H1 (cell line): ENCODE data around the gene PPP2R3C. TPM values are rescaled to one million over a fixed set of nuclear protein-coding genes. Genes with fewer than 3 reads are reported as not detected.

Experiments
- CTCF ChIA-PET: fragments of 300-600 bp; sonication (Branson Sonifier 250); formaldehyde crosslinking; loops from one replicate; lab custom pipeline; 2021; ENCODE audit not compliant: partially characterized antibody; lab: Charles Lee
- POLR2A ChIA-PET: fragments of 300-600 bp; sonication (Branson Sonifier 250); formaldehyde crosslinking; loops from one replicate; lab custom pipeline; 2021; ENCODE audit warnings: inconsistent platforms; ENCODE audit not compliant: partially characterized antibody; lab: Charles Lee
- DNase-seq, 2 experiments: peaks; one replicate each; pipeline versions ENCODE4 v3.0.0 to v3.0.0-alpha.2; 2010 to 2022; ENCODE audit warnings: low spot score in 2 of 2, low read depth in 1 of 2, mixed read lengths in 1 of 2
- FAIRE-seq: peaks from 2 replicates; lab custom pipeline; 2011; peaks lifted over from hg19 to GRCh38; lab: Jason Lieb, UNC
- H2AFZ ChIP-seq: 2 replicates; pipeline ENCODE4 v1.8.1; 2012; ENCODE audit warnings: low read length, inconsistent platforms
- H2AK5ac ChIP-seq: 2 replicates; pipeline ENCODE4 v1.6.1; 2013; ENCODE audit warnings: low read depth, low read length
- H2BK120ac ChIP-seq: replicated peaks from 2 replicates; pipeline ENCODE3; 2013; ENCODE audit warnings: low read depth, low read length, inconsistent platforms
- H2BK12ac ChIP-seq: 2 replicates; pipeline ENCODE4 v1.6.1; 2013; ENCODE audit warnings: low read depth, low read length
- H2BK15ac ChIP-seq: 2 replicates; pipeline ENCODE4 v1.6.1; 2013; ENCODE audit warnings: low read length
- H2BK20ac ChIP-seq: 2 replicates; pipeline ENCODE4 v1.6.1; 2013; ENCODE audit warnings: low read length
- H2BK5ac ChIP-seq: 2 replicates; pipeline ENCODE4 v1.6.1; 2013; ENCODE audit warnings: low read depth, low read length
- H3K14ac ChIP-seq: 2 replicates; pipeline ENCODE4 v1.6.1; 2013; ENCODE audit warnings: inconsistent platforms; ENCODE audit not compliant: insufficient read length
- H3K18ac ChIP-seq: 2 replicates; pipeline ENCODE4 v1.6.1; 2013; ENCODE audit warnings: low read length; ENCODE audit errors: extremely low read depth
- H3K23ac ChIP-seq: 2 replicates; pipeline ENCODE4 v1.6.1; 2013; ENCODE audit warnings: inconsistent platforms; ENCODE audit not compliant: insufficient read length
- H3K23me2 ChIP-seq: 2 replicates; pipeline ENCODE4 v1.6.1; 2013; ENCODE audit warnings: low read depth, low read length
- H3K27ac ChIP-seq: 2 replicates; pipeline ENCODE4 v1.6.1; 2011; ENCODE audit warnings: low read depth, low read length, inconsistent platforms
- H3K27me3 ChIP-seq, 4 experiments: replicated peaks in 1 of 4; 1 replicate in 1 of 4; 2 replicates in 3 of 4; pipeline versions ENCODE4 v1.6.1 to v1.8.1; 2011 to 2013; ENCODE audit warnings: low read length in 3 of 4, mild to moderate bottlenecking in 3 of 4, inconsistent platforms in 2 of 4, mixed read lengths in 2 of 4, moderate library complexity in 1 of 4; ENCODE audit not compliant: control insufficient read depth in 3 of 4, insufficient read depth in 3 of 4; ENCODE audit errors: extremely low read depth in 1 of 4
- H3K36me3 ChIP-seq, 4 experiments: 2 replicates each; pipeline versions ENCODE4 v1.6.1 to v1.8.1; 2011 to 2013; ENCODE audit warnings: mild to moderate bottlenecking in 4 of 4, low read length in 3 of 4, moderate library complexity in 2 of 4, control low read depth in 1 of 4, inconsistent platforms in 1 of 4; ENCODE audit not compliant: insufficient read depth in 4 of 4, control insufficient read depth in 2 of 4
- H3K4ac ChIP-seq: replicated peaks from 2 replicates; pipeline ENCODE3; 2013; ENCODE audit warnings: low read length, low read depth, mixed read lengths, inconsistent platforms; ENCODE audit not compliant: insufficient read length
- H3K4me1 ChIP-seq, 4 experiments: replicated peaks in 1 of 4; 1 replicate in 1 of 4; 2 replicates in 3 of 4; pipeline versions ENCODE4 v1.6.1 to v1.8.1; 2011 to 2013; ENCODE audit warnings: low read length in 3 of 4, inconsistent platforms in 2 of 4, mixed read lengths in 1 of 4; ENCODE audit not compliant: insufficient read depth in 4 of 4, control insufficient read depth in 3 of 4
- H3K4me2 ChIP-seq, 2 experiments: 2 replicates each; pipeline versions ENCODE4 v1.6.1 to v1.8.1; 2011 to 2013; ENCODE audit warnings: low read depth in 2 of 2, low read length in 2 of 2, control low read depth in 1 of 2, inconsistent platforms in 1 of 2, mild to moderate bottlenecking in 1 of 2; ENCODE audit not compliant: insufficient read depth in 1 of 2
- H3K4me3 ChIP-seq, 4 experiments: fragments of 200-600, 300-600 bp in 1 of 4; sonication (generic), shearing (Covaris generic), sonication (Bioruptor Twin) in 1 of 4; 2 replicates each; pipeline versions ENCODE4 v1.5.1 to v1.8.1; 2011 to 2016; ENCODE audit warnings: low read length in 4 of 4, low read depth in 3 of 4, control low read depth in 2 of 4, inconsistent platforms in 2 of 4, mild to moderate bottlenecking in 2 of 4, mixed read lengths in 1 of 4, moderate library complexity in 1 of 4; ENCODE audit not compliant: insufficient read depth in 2 of 4; ENCODE audit errors: extremely low read depth in 1 of 4
- H3K56ac ChIP-seq: replicated peaks from 2 replicates; pipeline ENCODE3; 2013; ENCODE audit warnings: low read depth, mild to moderate bottlenecking, mixed read lengths, low read length, inconsistent platforms; ENCODE audit not compliant: insufficient read length
- H3K79me1 ChIP-seq: 2 replicates; pipeline ENCODE4 v1.6.1; 2013; ENCODE audit warnings: low read depth, low read length, control low read depth
- H3K79me2 ChIP-seq, 2 experiments: 2 replicates each; pipeline versions ENCODE4 v1.6.1 to v1.8.1; 2012 to 2013; ENCODE audit warnings: low read length in 2 of 2, mild to moderate bottlenecking in 2 of 2, inconsistent platforms in 1 of 2; ENCODE audit not compliant: insufficient read depth in 2 of 2, control insufficient read depth in 1 of 2
- H3K9ac ChIP-seq, 4 experiments: replicated peaks in 1 of 4; 1 replicate in 1 of 4; 2 replicates in 3 of 4; pipeline versions ENCODE4 v1.6.1 to v1.8.1; 2011 to 2013; ENCODE audit warnings: low read depth in 3 of 4, low read length in 3 of 4, control low read depth in 2 of 4, mild to moderate bottlenecking in 2 of 4, moderate library complexity in 2 of 4, inconsistent platforms in 1 of 4; ENCODE audit errors: extremely low read depth in 1 of 4
- H3K9me3 ChIP-seq, 2 experiments: 2 replicates each; pipeline versions ENCODE4 v1.6.1 to v1.8.1; 2012 to 2013; ENCODE audit warnings: mild to moderate bottlenecking in 2 of 2, moderate library complexity in 2 of 2, control low read depth in 1 of 2, inconsistent platforms in 1 of 2, low read depth in 1 of 2, low read length in 1 of 2, mixed read lengths in 1 of 2; ENCODE audit not compliant: insufficient read depth in 2 of 2
- H4K20me1 ChIP-seq, 2 experiments: replicated peaks in 1 of 2; 2 replicates each; pipeline versions ENCODE3 to v1.8.1; 2011 to 2013; ENCODE audit warnings: inconsistent platforms in 2 of 2, low read length in 2 of 2, mild to moderate bottlenecking in 1 of 2; ENCODE audit not compliant: insufficient read depth in 2 of 2, control insufficient read depth in 1 of 2
- H4K5ac ChIP-seq: 2 replicates; pipeline ENCODE4 v1.6.1; 2013; ENCODE audit warnings: low read length, low read depth, mixed read lengths, inconsistent platforms; ENCODE audit not compliant: insufficient read length
- H4K8ac ChIP-seq: 2 replicates; pipeline ENCODE4 v1.8.0; 2013; ENCODE audit warnings: mild to moderate bottlenecking, moderate library complexity, low read length, inconsistent platforms; ENCODE audit not compliant: insufficient read depth; ENCODE audit errors: extremely low read depth
- H4K91ac ChIP-seq: replicated peaks from 2 replicates; pipeline ENCODE3; 2013; ENCODE audit warnings: low read length, mixed read lengths, inconsistent platforms; ENCODE audit not compliant: insufficient read length
- ZNF274 ChIP-seq: IDR thresholded peaks from 2 replicates; pipeline ENCODE4 v1.7.0; 2012; ENCODE audit warnings: low read length, borderline replicate concordance; ENCODE audit errors: extremely low read depth
- WGBS, 2 experiments: shearing (Covaris generic) in 1 of 2; methylation state at CpG; one replicate each; pipeline versions ENCODE4 v1.1.6 to v1.1.7; 2013 to 2015; ENCODE audit warnings: low lambda C conversion rate in 2 of 2, mixed read lengths in 2 of 2, inconsistent platforms in 1 of 2, low coverage in 1 of 2, missing lambda C conversion rate in 1 of 2; ENCODE audit not compliant: insufficient replicate concordance in 2 of 2, insufficient coverage in 1 of 2, insufficient read length in 1 of 2; ENCODE audit errors: extremely low coverage in 1 of 2, missing lambda C conversion rate in 1 of 2; 5-methylcytosine and 5-hydroxymethylcytosine counted together
- polyA plus RNA-seq, 7 experiments: library from polyadenylated mRNA; depleted of rRNA in 3 of 7; stranded (reverse) in 5 of 7; unstranded in 2 of 7; fragments of >200 nt in 5 of 7; fragments of 200-250 nt in 2 of 7; gene quantifications; 1 replicate in 5 of 7; 2 replicates in 1 of 7; 4 replicates in 1 of 7; pipeline versions ENCODE4 v1.2.1 to v1.2.3, GENCODE V29; 2011 to 2013; ENCODE audit warnings: missing spikeins in 2 of 7, mixed read lengths in 2 of 7
- total RNA-seq: library from RNA; stranded (reverse); fragmentation: NEBNext Ultra II Directional; extraction: Animal tissue kit (Norgen Biotek cat#: 25700); gene quantifications from 2 replicates; pipeline ENCODE4 v1.2.1, GENCODE V29; 2021

Gene PPP2R3C
- total and polyA plus RNA-seq, 2 of the 8 experiments (the other 6 are each of a cell fraction or from before 2014, with no cell fraction given), result 7.1 to 26.7 TPM

GRCh38 chr14:35043046-35043445, 78.7 kb downstream of the PPP2R3C start:
- no peaks in the 10 kb centered on the region; a peak in 1 of 7 replicates for H3K4me1 ChIP-seq
- CTCF ChIA-PET, result interaction anchor here (0.6 to 1.5 kb wide), 5 partner anchors 11 to 717 kb away, joined by 3 to 6 read pairs (median 3); no protein-coding TSS in a partner anchor
- WGBS, 2 experiments, result 87% methylated on average over 2 of the region's 2 CpGs; no CpG with 5 or more reads in 1 of the 2 experiments
- H3K14ac ChIP-seq, result no peak overlapping the region
- no peak overlapping the region for H4K5ac ChIP-seq
- no peak overlapping the region for H2AK5ac ChIP-seq
- DNase-seq (no peak), FAIRE-seq (no peak)
- H2BK5ac ChIP-seq, result no peak overlapping the region
- no peak overlapping the region for H2BK20ac ChIP-seq
- no peak overlapping the region for H4K91ac ChIP-seq
- H3K4me3 ChIP-seq, result no peak overlapping the region
- H2AFZ ChIP-seq, result no peak overlapping the region
- no peak overlapping the region for H4K8ac ChIP-seq
- peaks cover 0 to 6% of the 10 kb centered on the region in 2 experiments; a peak in 2 of 4 replicates for H3K79me2 ChIP-seq
- H2BK12ac ChIP-seq, result no peak overlapping the region
- H3K27me3 ChIP-seq, result no peaks in the 10 kb centered on the region
- no peak overlapping the region for H3K56ac ChIP-seq
- H4K20me1 ChIP-seq, result no peaks in the 10 kb centered on the region
- no peak overlapping the region for H3K27ac ChIP-seq
- no peak overlapping the region for H2BK120ac ChIP-seq
- H3K79me1 ChIP-seq, result no peaks in the 10 kb centered on the region
- H3K4me2 ChIP-seq, result no peak overlapping the region
- no peak overlapping the region for H2BK15ac ChIP-seq
- H3K23ac ChIP-seq, result no peak overlapping the region
- H3K18ac ChIP-seq, result no peak overlapping the region
- 0 out of 4 replicates have a peak, but pooled peaks cover 0 to 2% of the 10 kb centered on the region in 2 experiments for H3K9me3 ChIP-seq
- no peaks in the 10 kb centered on the region for H3K36me3 ChIP-seq
- H3K23me2 ChIP-seq, result no peaks in the 10 kb centered on the region; the same call in none of the 2 replicates
- TF ChIP-seq ZNF274, result no peak
- TF ChIP-seq, all 59 proteins: peak for 0
- H3K4ac ChIP-seq, result no peak overlapping the region
- POLR2A ChIA-PET, result interaction anchor here (1.0 kb wide), 2 partner anchors 10 to 79 kb away, joined by 3 read pairs; partner anchors contain the start of gene PPP2R3C
- no peak overlapping the region for H3K9ac ChIP-seq
